GM21526 (cell line): ENCODE data around the gene FNDC11.
"Not testable (repeated sequence)": the region's sequence is repeated elsewhere in the genome, so short reads cannot be mapped to it uniquely, and the experiment has no call there.

Experiments used
- ATAC-seq: cut with Tn5 transposase; IDR thresholded peaks from one replicate; pipeline ENCODE4 v1.9.1; 2021; ENCODE audit warnings: moderate library complexity; ENCODE audit not compliant: unreplicated experiment, low FRiP score

The FNDC11 gene

GRCh38 chr20:63565021-63565698 is 11.2 kb downstream of the FNDC11 start:
- ATAC-seq, result no peak

DNA sequence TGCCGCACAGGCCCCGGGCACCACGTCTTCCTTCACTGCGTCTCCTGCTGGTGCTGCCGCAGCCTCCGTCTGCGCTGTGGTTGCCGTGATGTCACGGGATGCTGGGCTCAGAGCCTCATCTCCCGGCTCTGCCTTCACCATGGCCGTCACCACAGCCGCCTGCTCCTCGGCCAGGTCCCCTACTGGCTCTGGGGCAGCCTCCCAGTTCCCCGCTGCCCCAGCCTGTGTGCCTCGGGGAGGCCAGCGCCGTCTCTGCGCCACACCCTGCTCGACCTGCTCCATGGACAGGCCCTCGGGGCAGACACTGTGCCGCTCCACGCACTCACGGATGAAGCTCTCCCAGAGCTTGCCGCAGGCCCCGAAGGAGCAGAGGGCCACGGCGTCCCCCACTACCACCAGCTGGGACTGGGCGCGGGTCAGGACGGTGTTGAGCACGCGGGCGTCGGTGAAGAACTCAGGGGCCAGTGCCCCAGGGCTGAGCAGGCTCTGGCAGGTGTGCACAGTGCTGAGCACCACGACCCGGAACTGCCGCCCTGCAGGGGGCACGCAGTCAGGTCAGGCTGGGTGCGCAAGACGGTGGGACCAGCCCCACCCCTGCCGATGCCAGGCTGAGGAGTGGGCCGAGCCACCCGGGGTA is 11.9 kb downstream of the FNDC11 start:
- ATAC-seq, result no peak

DNA sequence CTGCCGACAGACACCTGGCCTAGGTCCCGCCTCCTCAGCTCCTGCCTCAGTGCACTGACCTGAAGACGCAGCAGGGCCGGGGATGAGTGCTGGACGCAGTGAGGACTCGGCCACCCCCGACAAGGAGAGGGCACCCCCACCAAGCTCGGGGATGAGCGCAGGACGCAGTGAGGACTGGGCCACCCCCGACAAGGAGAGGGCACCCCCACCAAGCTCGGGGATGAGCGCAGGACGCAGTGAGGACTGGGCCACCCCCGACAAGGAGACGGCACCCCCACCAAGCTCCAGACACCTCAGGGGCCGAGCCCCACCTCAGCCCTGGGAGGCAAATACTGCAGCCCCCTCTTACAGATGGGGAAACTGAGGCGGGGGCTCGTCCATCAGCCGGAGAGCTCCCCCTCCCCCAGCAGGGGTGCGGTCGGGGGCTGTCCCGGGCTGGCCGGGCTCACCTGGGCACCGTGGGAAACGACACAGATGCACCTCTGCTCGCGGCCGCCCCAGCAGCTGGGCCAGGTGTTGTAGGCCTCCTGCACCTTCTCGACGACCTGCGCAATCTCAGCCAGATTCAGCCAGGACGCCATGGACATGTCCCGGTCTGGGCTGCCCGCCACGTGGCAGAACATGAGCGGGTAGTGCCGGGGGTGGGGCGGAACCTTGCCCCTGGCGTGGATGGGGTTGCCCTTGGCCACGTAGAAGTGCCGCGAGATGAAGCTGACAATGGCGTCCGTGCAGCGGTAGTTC is 12.6 kb downstream of the FNDC11 start:
- no peak for ATAC-seq

DNA sequence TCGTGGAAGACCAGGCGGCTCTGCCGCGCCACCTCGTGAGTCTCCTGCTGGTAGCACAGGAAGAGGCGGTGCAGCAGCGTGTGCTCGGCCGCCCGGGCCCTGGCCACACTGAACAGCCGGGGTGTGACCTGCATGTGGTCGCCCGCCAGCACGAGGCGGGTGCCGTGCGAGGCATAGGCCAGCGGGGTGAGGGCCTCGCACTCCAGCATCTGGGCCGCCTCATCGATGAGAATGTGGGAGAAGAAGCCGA is 13.1 kb downstream of the FNDC11 start:
- no peak for ATAC-seq

- no peak for ATAC-seq
These were observed 13.6 kb downstream of the FNDC11 start for GRCh38 chr20:63567386-63568169.

- ATAC-seq, result no peak
These were observed 14.4 kb downstream of the FNDC11 start for GRCh38 chr20:63568170-63568981.

DNA sequence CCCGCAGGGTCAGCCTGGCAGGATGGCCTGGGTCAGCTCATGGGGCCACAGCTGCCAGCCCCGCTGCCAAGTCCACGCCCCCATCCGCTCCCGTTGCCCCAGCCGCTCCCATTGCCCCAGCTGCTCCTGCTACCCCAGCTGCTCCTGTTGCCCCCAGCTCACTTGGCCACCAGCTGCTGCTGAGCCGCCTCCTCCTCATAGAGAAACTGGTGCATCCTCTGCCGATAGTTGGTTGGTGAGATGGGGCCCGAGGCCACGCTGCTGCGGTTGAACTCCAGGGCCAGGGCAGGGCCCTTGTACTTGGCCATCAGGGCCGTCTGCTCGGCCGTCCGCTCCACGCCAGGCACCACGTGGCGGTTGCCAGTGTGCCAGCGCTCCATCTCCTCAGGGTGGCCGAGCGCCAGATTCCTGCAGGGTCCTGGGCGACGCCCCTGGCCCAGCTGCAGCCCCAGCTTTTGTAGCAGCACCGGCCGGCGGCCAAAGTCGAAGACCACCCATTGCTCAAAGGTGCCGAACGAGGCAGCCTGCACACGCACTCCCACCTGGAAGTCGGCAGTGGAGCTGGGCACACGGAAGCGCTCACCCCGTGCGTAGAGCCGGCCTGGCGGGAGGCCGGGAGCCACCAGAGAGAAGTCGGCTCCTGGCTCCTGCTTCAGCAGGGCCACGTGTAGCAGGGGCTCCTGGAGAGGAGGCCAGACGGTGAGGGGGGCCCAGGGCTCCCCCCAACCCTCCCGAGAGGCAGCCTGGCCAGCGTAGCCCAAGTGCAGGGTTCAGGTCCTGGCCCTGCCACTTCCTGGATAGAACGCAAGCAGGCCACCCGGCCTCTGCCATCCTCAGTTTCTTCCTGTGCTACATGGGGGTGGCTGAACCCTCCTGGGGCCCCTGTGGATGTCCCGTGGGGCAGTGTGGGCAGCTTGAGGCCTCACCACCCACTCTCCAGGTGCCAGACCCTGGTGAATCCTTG is 15.3 kb downstream of the FNDC11 start:
- no peak for ATAC-seq

DNA sequence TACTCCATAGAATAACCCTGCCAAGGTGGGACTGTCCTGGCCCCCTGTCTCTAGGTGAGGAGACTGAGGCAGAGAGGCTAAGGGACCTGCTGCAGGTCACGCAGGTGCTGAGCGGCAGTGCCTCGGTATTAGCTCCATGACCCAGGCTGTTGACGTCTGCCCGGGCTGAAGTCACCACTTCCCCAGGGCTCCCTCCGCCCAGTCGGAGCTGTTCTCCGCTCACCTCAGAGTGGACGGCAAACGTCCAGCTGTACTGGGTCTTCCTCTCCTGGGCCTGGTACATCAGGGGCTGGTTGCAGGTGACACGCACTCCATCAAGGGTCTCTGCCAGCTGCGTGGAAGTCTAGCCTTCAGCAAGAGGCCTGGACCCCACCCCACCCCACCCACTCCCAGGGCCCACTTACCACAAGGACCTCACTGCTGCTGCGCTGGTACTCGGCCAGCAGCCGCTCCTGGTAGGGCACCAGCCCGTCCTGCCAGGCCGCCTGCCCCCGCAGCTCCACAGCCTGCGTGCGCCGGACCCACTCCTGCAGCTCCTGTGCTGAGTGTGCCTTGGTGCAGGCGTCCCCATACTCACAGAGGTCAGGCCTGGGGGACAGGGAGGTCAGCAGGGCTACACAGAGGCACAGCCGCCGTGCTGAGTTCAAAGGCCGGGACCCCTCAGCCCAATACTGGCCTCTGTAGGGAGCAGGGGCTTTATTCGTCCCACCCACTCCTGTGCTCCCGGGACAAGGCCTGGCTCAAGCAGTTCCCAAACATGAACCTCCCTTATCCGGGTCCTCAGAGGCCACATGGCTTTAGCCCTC is 16.5 kb downstream of the FNDC11 start:
- no peak for ATAC-seq

DNA sequence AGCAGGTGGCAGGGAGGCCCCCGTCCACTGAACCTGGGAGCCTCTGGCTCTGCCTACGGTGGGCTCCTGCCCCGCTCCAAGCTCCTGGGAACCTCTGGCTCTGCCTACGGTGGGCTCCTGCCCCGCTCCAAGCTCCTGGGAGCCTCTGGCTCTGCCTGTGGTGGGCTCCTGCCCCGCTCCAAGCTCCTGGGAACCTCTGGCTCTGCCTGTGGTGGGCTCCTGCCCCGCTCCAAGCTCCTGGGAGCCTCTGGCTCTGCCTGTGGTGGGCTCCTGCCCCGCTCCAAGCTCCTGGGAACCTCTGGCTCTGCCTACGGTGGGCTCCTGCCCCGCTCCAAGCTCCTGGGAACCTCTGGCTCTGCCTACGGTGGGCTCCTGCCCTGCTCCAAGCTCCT is 17.1 kb downstream of the FNDC11 start:
- ATAC-seq, result not testable (repeated sequence)

DNA sequence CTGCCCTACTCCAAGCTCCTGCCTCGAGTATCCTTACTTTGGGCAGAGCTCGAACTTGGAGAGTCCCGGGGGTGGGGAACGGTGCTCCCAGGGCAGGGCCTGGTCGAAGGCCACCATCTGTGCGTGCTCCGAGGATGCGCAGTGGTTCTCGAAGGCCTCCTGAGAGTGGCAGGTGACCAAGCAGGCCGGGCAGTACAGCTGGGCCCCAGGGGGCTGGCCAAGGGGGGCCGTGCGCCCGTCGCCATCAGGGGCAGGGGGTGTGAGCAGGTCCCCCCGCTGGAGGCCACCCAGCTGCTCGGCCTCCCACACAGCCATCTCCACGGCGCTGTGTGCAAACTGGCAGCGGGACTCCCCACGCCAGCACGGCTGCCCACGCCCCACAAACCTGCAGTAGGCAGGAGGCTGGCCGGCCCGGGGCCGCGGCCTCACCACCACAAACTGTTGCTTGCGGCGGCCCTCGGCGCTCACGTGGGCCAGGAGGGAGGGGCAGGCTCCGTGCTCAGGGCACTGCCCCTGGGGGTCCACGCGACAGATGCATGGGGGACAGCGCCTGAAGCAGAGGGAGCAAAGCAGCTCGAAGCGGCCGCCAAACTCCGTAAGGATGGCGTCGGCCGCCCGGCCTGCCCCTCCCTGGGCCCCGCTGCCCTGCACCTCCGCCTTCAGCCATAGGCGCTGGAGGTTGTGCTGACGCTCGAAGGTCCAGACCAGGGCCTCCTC is 18.3 kb downstream of the FNDC11 start:
- ATAC-seq, result no peak

- ATAC-seq, result no peak
These were observed 19.1 kb downstream of the FNDC11 start for GRCh38 chr20:63572788-63573646.

GRCh38 chr20:63573647-63574131 is 19.7 kb downstream of the FNDC11 start:
- no peak for ATAC-seq

- ATAC-seq, result no peak
These were observed 20.3 kb downstream of the FNDC11 start, which contains the start of gene HELZ2 for GRCh38 chr20:63574156-63574828. Gene HELZ2, minus strand, starts transcription at chr20:63574239. Its CDS starts 1,854 bp downstream, at chr20:63572385.

DNA sequence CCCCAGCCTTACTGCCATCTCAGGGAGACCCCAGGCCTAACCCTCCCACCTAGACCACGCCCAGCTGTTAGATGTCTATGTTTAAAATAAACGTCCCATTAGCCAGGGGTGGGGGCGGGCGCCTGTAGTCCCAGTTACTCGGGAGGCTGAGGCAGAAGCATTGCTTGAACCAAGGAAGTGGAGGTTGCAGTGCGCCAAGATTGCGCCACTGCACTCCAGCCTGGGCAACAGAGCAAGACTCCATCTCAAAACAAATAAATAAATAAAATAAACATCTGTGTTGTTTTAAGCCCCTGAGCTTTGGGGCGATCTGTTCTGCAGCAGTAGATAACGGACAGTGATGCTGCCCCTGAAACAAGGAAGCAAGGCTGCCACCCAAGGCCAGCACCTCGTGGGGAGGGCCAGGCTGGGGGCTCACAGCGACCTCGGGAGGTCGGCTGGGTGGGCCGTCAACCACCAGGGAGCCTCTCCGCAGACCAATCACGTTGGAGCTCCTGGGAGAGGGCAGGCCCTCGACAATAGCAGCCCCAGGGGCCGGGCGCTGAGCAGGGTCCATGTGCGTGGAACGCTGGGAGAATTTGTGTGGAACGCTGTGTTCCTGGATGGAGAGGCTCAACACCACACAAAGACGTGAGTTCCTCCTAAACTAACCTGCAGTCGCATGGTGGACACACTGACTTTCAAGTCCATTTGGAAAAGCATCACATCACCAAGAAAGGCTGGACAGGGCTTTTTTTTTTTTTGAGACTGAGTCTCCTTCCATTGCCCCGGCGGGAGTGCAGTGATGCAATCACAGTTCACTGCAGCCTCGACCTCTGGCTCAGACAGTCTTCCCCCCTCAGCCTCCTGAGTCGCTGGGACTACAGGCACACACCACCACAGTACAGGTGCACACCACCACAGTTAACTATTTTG is 21.1 kb downstream of the FNDC11 start:
- no peak for ATAC-seq

- no peak for ATAC-seq
These were observed 22.4 kb downstream of the FNDC11 start for GRCh38 chr20:63576311-63576710.
